K562 (cell line): ENCODE measurements around the gene PRICKLE4.

ENCODE experiments used
- GATAD2A ChIP-seq: fragments of 450-650 bp; IDR thresholded peaks from 2 replicates; pipeline ENCODE4 v1.6.1; 2017
- RFX5 ChIP-seq: IDR thresholded peaks from 2 replicates; pipeline ENCODE4 v1.6.1; 2011; ENCODE audit warnings: low read depth, mild to moderate bottlenecking, improper control_type of control experiment, low read length

GRCh38 chr6:41783106-41783780 is 2.7 kb downstream of the PRICKLE4 start:
- TF ChIP-seq RFX5, result no peak
- no peak for TF ChIP-seq GATAD2A
